Spinal cord (tissue), 10 donors: Measurements from ENCODE around the gene GLI3. TPM values are rescaled to one million over a fixed set of nuclear protein-coding genes. Genes with fewer than 3 reads are reported as not detected.

Experiments
- DNase-seq, 6 donors: peaks; one replicate each; pipeline versions ENCODE4 v3.0.0 to v3.0.0-alpha.2; 2013 to 2015; ENCODE audit warnings: low spot score in 6 of 6, low read depth in 4 of 6
- H3K27ac ChIP-seq: one replicate; pipeline ENCODE4 v1.5.1; 2013; ENCODE audit warnings: low read depth, low read length, control low read depth
- H3K27me3 ChIP-seq: one replicate; pipeline ENCODE4 v1.6.1; 2013; ENCODE audit warnings: low read length; ENCODE audit not compliant: control insufficient read depth, insufficient read depth
- H3K36me3 ChIP-seq: one replicate; pipeline ENCODE4 v1.6.1; 2013; ENCODE audit warnings: low read length; ENCODE audit not compliant: control insufficient read depth, insufficient read depth
- H3K4me1 ChIP-seq: one replicate; pipeline ENCODE4 v1.6.1; 2013; ENCODE audit warnings: low read length; ENCODE audit not compliant: control insufficient read depth, insufficient read depth
- H3K4me3 ChIP-seq: one replicate; pipeline ENCODE4 v1.5.1; 2013; ENCODE audit warnings: low read depth, low read length, control low read depth
- H3K9me3 ChIP-seq: one replicate; pipeline ENCODE4 v1.6.1; 2013; ENCODE audit warnings: low read length; ENCODE audit not compliant: control insufficient read depth, insufficient read depth
- WGBS: methylation state at CpG from one replicate; pipeline ENCODE4 v1.1.5; 2013; ENCODE audit warnings: missing lambda C conversion rate; ENCODE audit not compliant: insufficient coverage; 5-methylcytosine and 5-hydroxymethylcytosine counted together
- polyA plus RNA-seq, 2 donors: library from polyadenylated mRNA; unstranded; fragments of 120-200 nt; gene quantifications; one replicate each; pipeline ENCODE4 v1.2.1, GENCODE V29; 2013; ENCODE audit not compliant: insufficient read length in 2 of 2
- total RNA-seq, 2 donors: library from RNA; depleted of rRNA in 1 of 2; stranded (reverse); fragments of 120-200 nt in 1 of 2; fragments of >200 nt in 1 of 2; gene quantifications; one replicate each; pipeline versions ENCODE4 v1.2.3 to v1.2.4, GENCODE V29; 2013 to 2014
- donor health status: healthy.

Gene GLI3
- total and polyA plus RNA-seq, 4 donors = 8.7 to 11.9 (median 10.1) TPM

- Histone ChIP-seq H3K4me3 (peak overlapping the region; percentile 37), H3K27me3 (peaks cover 16% of the 10 kb centered on the region), H3K27ac (peak overlapping the region; percentile 84), H3K9me3 (no peaks in the 10 kb centered on the region), H3K4me1 (peaks cover 22% of the 10 kb centered on the region), H3K36me3 (no peaks in the 10 kb centered on the region)
- WGBS = 71% methylated on average over 5 of the region's 15 CpGs
- no peak for DNase-seq
Observed at GRCh38 chr7:42238709-42239366, 1.8 kb upstream of the GLI3 start.

DNA sequence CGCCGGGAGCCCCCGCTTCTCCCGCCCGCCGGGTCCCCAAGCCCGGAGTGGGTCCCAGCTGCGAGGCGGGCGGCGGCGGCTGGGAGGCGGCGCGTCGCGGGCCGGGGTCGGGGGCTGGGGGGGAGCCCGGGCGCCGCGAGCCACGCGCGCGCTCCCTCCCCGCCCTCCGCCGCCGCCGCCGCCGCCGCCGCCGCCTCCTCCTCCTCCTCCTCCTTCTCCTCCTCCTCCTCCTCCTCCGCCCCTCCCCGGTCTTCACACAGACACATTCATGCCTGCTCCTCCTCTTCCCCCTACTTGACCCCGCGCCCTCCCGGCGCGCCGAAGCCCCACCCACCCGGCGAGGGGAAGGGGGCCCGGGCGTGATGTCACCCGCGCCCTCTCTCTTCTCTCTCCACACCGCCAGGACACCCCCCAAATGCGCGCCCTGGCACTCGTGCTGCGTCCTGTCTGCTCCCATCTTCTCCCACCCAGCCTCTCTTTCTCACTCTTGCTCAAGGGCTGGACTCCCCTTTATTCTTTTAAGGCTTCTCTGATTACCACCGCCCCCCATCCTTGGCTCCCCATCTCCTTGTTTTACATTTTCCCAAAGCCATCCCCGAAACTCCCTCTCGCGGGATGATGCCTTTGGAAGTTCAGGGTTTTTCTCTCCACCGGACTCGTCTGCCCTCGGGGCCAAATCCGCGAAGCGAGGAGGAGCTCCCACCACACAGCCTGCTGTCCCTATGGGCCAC is 967 bp upstream of the GLI3 start:
- Histone ChIP-seq H3K4me1 (peaks cover 22% of the 10 kb centered on the region), H3K4me3 (peak overlapping the region; percentile 78), H3K27ac (peak overlapping the region; percentile 98), H3K27me3 (peaks cover 20% of the 10 kb centered on the region), H3K9me3 (no peaks in the 10 kb centered on the region), H3K36me3 (no peaks in the 10 kb centered on the region)
- DNase-seq = peak in 3 of 6 donors; percentile 42 to 86 (median 68)
- WGBS = 2% methylated on average over 39 of the region's 66 CpGs

DNA sequence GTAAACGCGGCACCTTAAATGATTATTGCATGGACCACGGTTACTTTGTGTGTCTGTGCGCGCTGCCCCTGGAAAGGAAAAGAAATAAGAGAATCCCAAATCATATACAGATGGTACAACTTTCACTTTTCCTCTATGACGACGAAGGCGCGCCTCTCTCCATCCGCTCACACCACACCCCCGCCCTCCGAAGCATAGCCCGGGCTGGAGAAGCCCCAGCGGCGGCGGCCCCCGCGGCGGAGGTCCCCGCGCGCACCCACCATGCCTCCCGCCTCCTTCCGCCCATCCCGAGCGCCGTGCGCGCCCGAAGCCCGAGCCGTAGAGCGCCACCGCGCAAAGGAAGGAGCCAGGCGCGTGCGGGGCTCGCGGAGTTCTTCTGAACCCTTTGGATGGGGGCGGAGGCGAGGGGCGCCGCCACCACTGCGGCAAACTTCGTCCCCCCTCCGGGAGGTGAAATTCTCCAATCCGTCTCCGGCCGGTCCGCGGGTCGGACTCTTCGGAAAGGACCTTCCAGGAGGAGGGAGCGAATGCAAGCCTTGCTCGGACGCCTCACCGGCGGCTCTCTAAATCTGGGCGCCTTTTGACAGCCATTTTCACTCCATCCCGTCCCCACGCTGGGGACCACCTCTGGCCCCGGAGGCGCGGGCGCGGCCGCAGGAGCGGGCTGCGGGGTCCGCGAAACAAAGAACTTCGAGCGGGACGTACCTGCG is 588 bp downstream of the GLI3 start:
- peak in 3 of 6 donors; percentile 33 to 86 (median 74) for DNase-seq
- Histone ChIP-seq H3K9me3 (no peaks in the 10 kb centered on the region), H3K27me3 (peaks cover 20% of the 10 kb centered on the region), H3K4me3 (peak overlapping the region; percentile 81), H3K36me3 (no peaks in the 10 kb centered on the region), H3K4me1 (peaks cover 22% of the 10 kb centered on the region), H3K27ac (peak overlapping the region; percentile 92)
- 0% methylated on average over 76 of the region's 76 CpGs for WGBS

GRCh38 chr7:42235741-42236161 is 1.3 kb downstream of the GLI3 start:
- WGBS = 5% methylated on average over 11 of the region's 15 CpGs
- Histone ChIP-seq H3K4me3 (peak overlapping the region; percentile 81), H3K9me3 (no peaks in the 10 kb centered on the region), H3K36me3 (no peaks in the 10 kb centered on the region), H3K27ac (peak overlapping the region; percentile 92), H3K4me1 (peaks cover 22% of the 10 kb centered on the region), H3K27me3 (peaks cover 20% of the 10 kb centered on the region)
- peak in 2 of 6 donors; percentile 47 to 52 for DNase-seq

- no peaks in the 10 kb centered on the region for H3K9me3 ChIP-seq
- H3K27ac ChIP-seq = no peak overlapping the region
- H3K36me3 ChIP-seq = no peaks in the 10 kb centered on the region
- no peak overlapping the region for H3K4me3 ChIP-seq
- H3K27me3 ChIP-seq = peaks cover 20% of the 10 kb centered on the region
- H3K4me1 ChIP-seq = peaks cover 22% of the 10 kb centered on the region
- no CpG with 5 or more reads among the region's 3 CpGs for WGBS
- DNase-seq = no peak
Observed at GRCh38 chr7:42234736-42235135, 2.3 kb downstream of the GLI3 start.

DNA sequence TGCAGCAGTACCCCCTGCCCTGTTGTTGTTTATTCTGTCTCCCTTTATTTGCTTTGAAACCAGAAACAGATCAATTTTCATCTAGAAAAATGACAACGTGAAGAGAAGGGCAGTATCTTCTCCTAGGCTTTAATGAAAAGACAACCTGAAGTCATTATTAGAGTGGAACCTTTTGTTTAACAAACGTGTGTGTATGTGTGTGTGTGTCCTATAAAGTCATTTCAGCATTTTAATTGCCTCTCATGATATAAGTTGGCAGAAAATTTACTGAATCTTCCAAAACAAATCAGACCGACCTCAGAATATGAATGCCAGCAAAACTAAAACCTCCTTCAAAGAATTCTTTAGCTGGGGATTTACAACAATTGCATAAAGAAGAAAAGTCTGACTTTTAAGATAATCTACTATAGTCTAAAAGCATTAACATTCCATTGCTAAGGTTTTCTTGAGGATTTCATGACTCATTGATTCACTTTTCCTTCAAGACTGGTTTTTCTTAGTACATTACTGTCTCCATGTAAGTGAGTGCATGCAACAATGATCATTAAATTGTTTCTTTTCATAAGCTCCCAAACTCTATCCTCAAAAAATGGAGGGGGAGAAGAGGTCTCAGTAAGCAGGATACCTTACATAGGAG is 3.2 kb downstream of the GLI3 start:
- DNase-seq = no peak
- no peak overlapping the region for H3K4me3 ChIP-seq
- H3K27ac ChIP-seq = no peak overlapping the region
- H3K36me3 ChIP-seq = no peaks in the 10 kb centered on the region
- H3K4me1 ChIP-seq = peaks cover 17% of the 10 kb centered on the region
- no peaks in the 10 kb centered on the region for H3K9me3 ChIP-seq
- no CpG with 5 or more reads among the region's 3 CpGs for WGBS
- peaks cover 20% of the 10 kb centered on the region for H3K27me3 ChIP-seq

GRCh38 chr7:42233171-42233570 is 3.8 kb downstream of the GLI3 start:
- Histone ChIP-seq H3K36me3 (no peaks in the 10 kb centered on the region), H3K27ac (no peak overlapping the region), H3K4me3 (no peak overlapping the region), H3K4me1 (peaks cover 18% of the 10 kb centered on the region), H3K27me3 (peaks cover 24% of the 10 kb centered on the region), H3K9me3 (no peaks in the 10 kb centered on the region)
- no CpG with 5 or more reads among the region's 2 CpGs for WGBS
- DNase-seq = peak in 1 of 6 donors; percentile 40

GRCh38 chr7:42232275-42232674 is 4.7 kb downstream of the GLI3 start:
- 30% methylated on average over 2 of the region's 4 CpGs for WGBS
- no peak overlapping the region for H3K4me3 ChIP-seq
- H3K27me3 ChIP-seq = peaks cover 30% of the 10 kb centered on the region
- peaks cover 19% of the 10 kb centered on the region for H3K4me1 ChIP-seq
- no peak overlapping the region for H3K27ac ChIP-seq
- peak in 1 of 6 donors; percentile 65 for DNase-seq
- H3K9me3 ChIP-seq = no peaks in the 10 kb centered on the region
- no peaks in the 10 kb centered on the region for H3K36me3 ChIP-seq

- Histone ChIP-seq H3K4me1 (peaks cover 17% of the 10 kb centered on the region), H3K27ac (no peak overlapping the region)
Observed at GRCh38 chr7:42231043-42231787, 5.8 kb downstream of the GLI3 start.

More at GRCh38 chr7:42231043-42231787, 5.8 kb downstream of the GLI3 start:
- no peaks in the 10 kb centered on the region for H3K9me3 ChIP-seq
- peaks cover 31% of the 10 kb centered on the region for H3K27me3 ChIP-seq
- DNase-seq = no peak
- H3K36me3 ChIP-seq = no peaks in the 10 kb centered on the region
- 67% methylated on average over 1 of the region's 1 CpG for WGBS
- no peak overlapping the region for H3K4me3 ChIP-seq
